GM13976 (cell line): Measurements from ENCODE around the gene E2F1.
A peak's percentile ranks its signal among the peaks of the same experiment; 100 is the strongest.

Experiments used
- DNase-seq: peaks from one replicate; pipeline ENCODE4 v3.0.0; 2012; ENCODE audit warnings: low spot score
- in situ Hi-C: fragments of 300-500 bp; cut with MboI; formaldehyde crosslinking; loops from one replicate; pipeline ENCODE4 v1.12.0; 2022; ENCODE audit warnings: low sequenced_read_pairs, mixed read lengths, inconsistent platforms; ENCODE audit not compliant: unreplicated experiment
- TF ChIP-seq, protein P1 (sequence below): IDR thresholded peaks from 2 replicates; pipeline ENCODE4 v1.5.1; 2012; ENCODE audit warnings: borderline replicate concordance, mild to moderate bottlenecking; ENCODE audit not compliant: insufficient read depth; ENCODE audit errors: extremely low read depth, missing control alignments, control extremely low read depth

Gene E2F1

DNA sequence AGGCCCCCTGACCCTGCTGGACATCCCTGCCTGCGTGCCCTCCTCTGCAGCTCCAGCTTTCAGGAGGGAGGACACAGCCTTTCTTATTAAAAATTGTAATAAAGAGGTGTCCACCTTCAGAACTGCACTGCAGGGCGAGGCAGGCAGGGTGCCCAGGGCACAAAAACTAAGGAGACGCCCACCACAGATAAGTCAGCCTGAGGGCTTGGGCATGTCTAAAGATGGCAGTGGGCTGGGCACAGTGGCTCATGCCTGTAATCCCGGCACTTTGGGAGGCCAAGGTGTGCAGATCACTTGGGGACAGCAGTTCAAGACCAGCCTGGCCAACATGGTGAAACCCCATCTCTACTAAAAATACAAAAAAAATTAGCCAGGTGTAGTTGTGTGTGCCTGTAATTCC lies 31.0 kb downstream of the E2F1 start:
- TF ChIP-seq, protein P1, sequence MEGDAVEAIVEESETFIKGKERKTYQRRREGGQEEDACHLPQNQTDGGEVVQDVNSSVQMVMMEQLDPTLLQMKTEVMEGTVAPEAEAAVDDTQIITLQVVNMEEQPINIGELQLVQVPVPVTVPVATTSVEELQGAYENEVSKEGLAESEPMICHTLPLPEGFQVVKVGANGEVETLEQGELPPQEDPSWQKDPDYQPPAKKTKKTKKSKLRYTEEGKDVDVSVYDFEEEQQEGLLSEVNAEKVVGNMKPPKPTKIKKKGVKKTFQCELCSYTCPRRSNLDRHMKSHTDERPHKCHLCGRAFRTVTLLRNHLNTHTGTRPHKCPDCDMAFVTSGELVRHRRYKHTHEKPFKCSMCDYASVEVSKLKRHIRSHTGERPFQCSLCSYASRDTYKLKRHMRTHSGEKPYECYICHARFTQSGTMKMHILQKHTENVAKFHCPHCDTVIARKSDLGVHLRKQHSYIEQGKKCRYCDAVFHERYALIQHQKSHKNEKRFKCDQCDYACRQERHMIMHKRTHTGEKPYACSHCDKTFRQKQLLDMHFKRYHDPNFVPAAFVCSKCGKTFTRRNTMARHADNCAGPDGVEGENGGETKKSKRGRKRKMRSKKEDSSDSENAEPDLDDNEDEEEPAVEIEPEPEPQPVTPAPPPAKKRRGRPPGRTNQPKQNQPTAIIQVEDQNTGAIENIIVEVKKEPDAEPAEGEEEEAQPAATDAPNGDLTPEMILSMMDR = no peak
- DNase-seq = no peak
- in situ Hi-C loops = no loop called here

DNA sequence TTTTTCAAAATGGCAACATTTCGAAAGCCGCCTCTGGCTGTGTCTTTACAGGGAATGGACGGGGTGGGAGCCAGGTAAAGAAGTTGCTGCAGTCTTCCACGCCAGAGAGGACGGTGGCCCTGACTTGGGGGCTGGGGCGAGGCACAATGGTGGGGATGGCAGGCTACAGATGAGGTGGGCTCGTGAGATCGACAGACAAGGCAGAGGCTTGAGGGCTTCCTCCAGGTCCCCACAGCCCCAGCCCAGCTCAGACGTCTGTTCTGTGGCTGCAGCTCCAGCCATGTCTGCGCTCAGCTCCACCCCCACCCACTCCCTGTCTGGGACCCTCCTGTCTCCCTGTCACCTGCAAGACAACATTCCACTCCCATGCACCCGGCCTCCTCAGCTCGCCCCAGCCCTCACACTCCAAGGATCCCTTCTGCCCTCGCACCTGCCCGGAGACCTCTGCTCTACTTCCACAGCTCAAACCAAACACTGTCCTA lies 31.5 kb downstream of the E2F1 start:
- DNase-seq = no peak
- TF ChIP-seq, protein P1 = no peak
- in situ Hi-C loops = no loop called here

DNA sequence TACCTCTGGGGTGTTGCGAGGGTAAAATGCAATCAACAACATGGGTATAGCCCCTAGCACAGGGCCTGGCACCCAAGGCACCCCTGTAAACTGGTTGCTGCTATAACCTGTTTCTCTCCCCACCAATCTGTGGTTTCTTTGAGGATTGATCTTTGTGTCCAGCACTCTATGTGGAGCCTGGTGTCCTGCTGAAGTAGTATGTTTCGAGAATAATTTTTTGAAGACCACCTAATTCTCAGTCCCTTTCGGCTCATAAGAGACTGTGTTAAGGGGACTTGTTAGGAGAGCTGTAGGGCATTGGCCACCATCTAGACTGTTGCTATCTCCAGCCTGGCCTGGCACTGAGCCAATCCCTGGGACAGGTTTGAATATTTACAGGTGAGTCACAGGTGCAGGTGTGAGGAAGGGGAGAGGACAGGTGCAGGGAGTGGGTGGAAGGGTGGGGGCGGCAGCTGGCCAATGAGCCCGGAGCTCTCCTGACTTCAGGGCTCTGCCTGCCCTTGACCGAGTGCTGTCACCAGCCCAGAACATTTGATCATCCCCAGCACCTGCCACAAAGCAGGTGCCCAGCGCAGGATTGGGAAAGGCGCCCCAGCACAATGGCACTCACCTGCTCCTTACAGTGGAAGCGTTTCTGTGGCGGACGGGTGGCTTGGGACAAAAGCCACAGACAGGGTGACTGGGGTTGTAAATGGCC lies 32.1 kb downstream of the E2F1 start:
- in situ Hi-C loops = no loop called here
- TF ChIP-seq, protein P1 = no peak
- DNase-seq = no peak

- TF ChIP-seq, protein P1 = peak; percentile 67
- peak; percentile 83 for DNase-seq
- in situ Hi-C loops = no loop called here
Measured at GRCh38 chr20:33653218-33653899, 32.8 kb downstream of the E2F1 start.

DNA sequence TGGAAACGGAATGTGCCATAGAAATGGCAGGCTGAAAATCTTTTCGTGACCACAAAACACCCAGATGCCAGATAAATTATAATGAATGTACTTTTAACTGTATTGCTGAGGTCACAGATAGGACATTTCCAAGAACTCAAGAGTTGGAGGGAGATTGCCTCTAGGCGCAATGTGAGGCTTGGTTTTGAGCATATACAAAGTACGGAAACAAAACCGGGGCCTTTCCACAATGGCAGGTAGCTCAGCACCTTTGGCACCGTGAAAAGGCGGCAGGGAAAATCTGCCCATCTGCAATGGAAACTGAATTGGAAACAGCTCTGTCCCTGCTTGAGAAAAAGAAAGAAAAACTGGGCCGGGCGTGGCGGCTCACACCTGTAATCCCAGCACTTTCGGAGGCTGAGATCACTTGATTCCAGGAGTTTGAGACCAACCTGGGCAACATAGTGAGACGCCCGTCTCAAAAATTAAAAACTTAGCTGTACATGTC lies 34.6 kb downstream of the E2F1 start:
- in situ Hi-C loops = no loop called here
- DNase-seq = no peak
- TF ChIP-seq, protein P1 = no peak

DNA sequence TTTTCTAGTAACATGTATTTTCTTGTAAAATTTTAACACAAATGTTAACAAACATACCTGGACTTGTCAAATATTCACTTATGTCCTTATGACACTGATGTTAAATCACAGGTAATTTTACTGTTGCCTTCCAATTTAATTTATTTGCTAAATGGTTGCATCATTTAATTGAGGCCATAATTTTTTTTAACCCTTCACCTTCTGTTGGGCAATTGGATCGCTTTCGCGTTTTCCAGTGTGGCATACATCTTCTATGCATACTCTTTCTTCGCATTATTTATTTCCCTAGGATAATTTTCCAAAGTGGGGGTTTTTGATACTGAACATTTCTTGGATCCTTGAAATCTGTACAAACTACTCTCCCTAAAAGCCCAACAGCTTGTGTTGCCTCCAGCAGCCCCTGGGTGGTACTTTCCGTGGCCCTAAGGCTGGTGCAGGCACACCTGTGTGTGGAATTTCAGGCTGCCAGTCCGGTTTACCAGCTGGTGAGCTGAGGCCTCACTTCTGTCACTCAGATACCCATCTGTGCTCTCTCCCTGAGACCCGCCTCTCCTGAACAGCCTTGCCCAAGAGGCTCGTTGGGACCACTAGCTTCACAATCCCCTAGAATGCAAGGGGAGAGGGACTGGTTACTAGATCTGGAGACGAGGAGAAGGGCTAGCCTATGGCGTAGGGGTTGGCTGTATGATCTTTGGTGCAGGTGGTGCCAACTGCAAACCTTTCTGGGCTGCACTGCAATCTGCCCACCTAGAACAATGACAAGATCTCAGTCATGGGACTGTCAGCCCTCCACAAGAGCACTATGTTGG lies 35.2 kb downstream of the E2F1 start:
- no peak for DNase-seq
- in situ Hi-C loops = no loop called here
- TF ChIP-seq, protein P1 = no peak
